Measurements from ENCODE around the gene TRHDE. TPM values are rescaled to one million over a fixed set of nuclear protein-coding genes. Genes with fewer than 3 reads are reported as not detected.

Gene TRHDE
- total RNA-seq, 1 donor from 2014 or later = 12.5 TPM

DNA sequence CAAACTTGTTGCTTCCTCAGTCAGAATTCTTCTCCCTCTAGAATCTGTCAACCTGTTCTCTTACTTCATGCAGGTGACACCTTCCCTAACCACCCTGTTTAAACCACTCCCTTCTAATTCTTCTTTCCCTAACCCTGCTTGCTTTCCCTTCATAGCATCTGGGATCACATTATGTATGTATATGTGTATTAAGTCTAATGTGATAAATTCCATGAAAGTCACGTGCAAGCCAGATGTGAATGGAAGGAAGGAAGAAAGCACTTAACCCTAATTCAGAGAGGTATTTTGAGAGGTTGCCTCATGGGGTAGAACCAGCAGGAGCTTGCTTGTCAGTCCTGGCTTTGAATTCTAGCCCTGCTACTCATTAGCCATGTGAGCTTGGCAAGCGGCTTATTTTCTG is 340.0 kb downstream of the TRHDE start:
- no peak for TF ChIP-seq CTCF (IDR thresholded peaks at IDR 0.05)
- H3K4me3 ChIP-seq = no peak overlapping the region
- H3K9me3 ChIP-seq = no peaks in the 10 kb centered on the region
- no peaks in the 10 kb centered on the region for H3K4me1 ChIP-seq
- H3K27ac ChIP-seq = no peak overlapping the region
- H3K36me3 ChIP-seq = no peaks in the 10 kb centered on the region
- intact Hi-C loops (cut with DNase I) = no loop called here
- ATAC-seq (no peak), DNase-seq (no peak)
- H3K27me3 ChIP-seq (ENCODE audit: low read depth) = no peaks in the 10 kb centered on the region

DNA sequence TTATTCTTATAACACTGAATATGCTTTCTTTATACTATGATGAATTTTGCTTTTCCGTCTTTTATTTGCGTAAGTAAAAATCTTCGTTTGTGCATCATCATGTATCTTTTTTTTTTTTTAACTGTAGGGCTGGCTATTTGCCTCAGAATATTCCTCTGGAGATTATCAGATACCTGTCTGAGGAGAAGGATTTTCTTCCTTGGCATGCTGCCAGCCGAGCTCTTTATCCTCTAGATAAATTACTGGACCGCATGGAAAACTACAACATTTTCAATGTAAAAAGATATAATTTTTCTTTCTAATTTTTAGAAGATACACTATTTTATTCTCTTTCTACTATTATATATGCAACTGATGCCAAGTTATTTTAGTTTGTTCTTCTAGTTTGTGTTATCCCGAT is 346.6 kb downstream of the TRHDE start:
- no peak for TF ChIP-seq CTCF (IDR thresholded peaks at IDR 0.05)
- Histone ChIP-seq H3K36me3 (no peaks in the 10 kb centered on the region), H3K27ac (no peak overlapping the region), H3K4me1 (no peaks in the 10 kb centered on the region), H3K27me3 (ENCODE audit: low read depth) (no peaks in the 10 kb centered on the region), H3K4me3 (no peak overlapping the region), H3K9me3 (no peaks in the 10 kb centered on the region)
- DNase-seq (no peak), ATAC-seq (no peak)
- intact Hi-C loops (cut with DNase I) = no loop called here

DNA sequence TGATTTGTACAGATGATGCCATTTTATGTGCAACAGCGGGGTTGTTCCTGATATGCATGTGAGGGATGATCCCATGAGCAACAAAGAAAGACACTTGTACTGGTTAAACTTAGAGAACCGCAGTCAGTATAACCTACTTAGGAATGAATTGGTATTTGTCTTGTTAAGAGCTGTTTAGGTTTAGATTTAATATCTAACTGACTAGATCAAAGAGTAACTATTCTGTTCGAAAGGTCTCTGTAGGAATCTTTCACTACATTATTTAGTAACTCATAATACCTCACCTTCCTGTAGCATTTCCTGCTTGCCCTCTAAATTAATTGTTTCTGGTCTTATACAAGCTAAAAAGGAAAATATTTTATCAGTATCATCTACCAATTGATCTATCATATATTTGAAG is 350.4 kb downstream of the TRHDE start:
- Histone ChIP-seq H3K27me3 (ENCODE audit: low read depth) (no peaks in the 10 kb centered on the region), H3K9me3 (no peaks in the 10 kb centered on the region), H3K27ac (no peak overlapping the region), H3K4me1 (no peaks in the 10 kb centered on the region), H3K36me3 (no peaks in the 10 kb centered on the region), H3K4me3 (no peak overlapping the region)
- intact Hi-C loops (cut with DNase I) = no loop called here
- ATAC-seq (no peak), DNase-seq (no peak)
- no peak for TF ChIP-seq CTCF (IDR thresholded peaks at IDR 0.05)

GRCh38 chr12:72631926-72632685 is 359.9 kb downstream of the TRHDE start:
- DNase-seq = no peak
- Histone ChIP-seq H3K4me1 (no peaks in the 10 kb centered on the region), H3K9me3 (no peaks in the 10 kb centered on the region), H3K27me3 (ENCODE audit: low read depth) (no peaks in the 10 kb centered on the region), H3K4me3 (no peak overlapping the region), H3K27ac (no peak overlapping the region), H3K36me3 (no peaks in the 10 kb centered on the region)
- intact Hi-C loops (cut with DNase I) = no loop called here
- no peak for ATAC-seq
- no peak for TF ChIP-seq CTCF (IDR thresholded peaks at IDR 0.05)

DNA sequence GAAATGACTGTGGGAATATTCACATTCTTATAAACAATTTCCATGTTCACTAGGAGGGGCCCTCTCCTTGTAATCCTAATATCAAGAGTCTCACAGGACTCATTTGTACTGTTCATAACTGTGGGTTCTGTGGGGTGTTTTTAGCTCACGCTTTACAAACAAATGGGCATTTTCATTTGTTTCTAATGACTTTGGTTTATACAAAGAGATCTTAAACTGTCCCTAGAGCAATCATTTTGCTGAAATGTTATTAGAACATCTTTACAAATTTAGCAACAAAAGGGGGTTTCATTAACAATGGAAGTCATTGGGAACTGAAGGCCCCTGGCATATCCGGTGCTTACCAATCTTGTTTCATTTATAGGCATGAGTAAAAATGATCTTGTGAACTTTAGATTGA is 370.5 kb downstream of the TRHDE start:
- H3K4me3 ChIP-seq = no peak overlapping the region
- H3K4me1 ChIP-seq = no peaks in the 10 kb centered on the region
- intact Hi-C loops (cut with DNase I) = no loop called here
- H3K36me3 ChIP-seq = no peaks in the 10 kb centered on the region
- no peaks in the 10 kb centered on the region for H3K27me3 ChIP-seq (ENCODE audit: low read depth)
- no peaks in the 10 kb centered on the region for H3K9me3 ChIP-seq
- H3K27ac ChIP-seq = no peak overlapping the region
- ATAC-seq (no peak), DNase-seq (no peak)
- TF ChIP-seq CTCF (IDR thresholded peaks at IDR 0.05) = no peak

All from lower lobe of right lung (tissue), 2 donors.